ENCODE data around the gene ZNF467. TPM values are rescaled to one million over a fixed set of nuclear protein-coding genes. Genes with fewer than 3 reads are reported as not detected.

The ZNF467 gene
- total RNA-seq, 1 donor from 2014 or later: 2.5 TPM

DNA sequence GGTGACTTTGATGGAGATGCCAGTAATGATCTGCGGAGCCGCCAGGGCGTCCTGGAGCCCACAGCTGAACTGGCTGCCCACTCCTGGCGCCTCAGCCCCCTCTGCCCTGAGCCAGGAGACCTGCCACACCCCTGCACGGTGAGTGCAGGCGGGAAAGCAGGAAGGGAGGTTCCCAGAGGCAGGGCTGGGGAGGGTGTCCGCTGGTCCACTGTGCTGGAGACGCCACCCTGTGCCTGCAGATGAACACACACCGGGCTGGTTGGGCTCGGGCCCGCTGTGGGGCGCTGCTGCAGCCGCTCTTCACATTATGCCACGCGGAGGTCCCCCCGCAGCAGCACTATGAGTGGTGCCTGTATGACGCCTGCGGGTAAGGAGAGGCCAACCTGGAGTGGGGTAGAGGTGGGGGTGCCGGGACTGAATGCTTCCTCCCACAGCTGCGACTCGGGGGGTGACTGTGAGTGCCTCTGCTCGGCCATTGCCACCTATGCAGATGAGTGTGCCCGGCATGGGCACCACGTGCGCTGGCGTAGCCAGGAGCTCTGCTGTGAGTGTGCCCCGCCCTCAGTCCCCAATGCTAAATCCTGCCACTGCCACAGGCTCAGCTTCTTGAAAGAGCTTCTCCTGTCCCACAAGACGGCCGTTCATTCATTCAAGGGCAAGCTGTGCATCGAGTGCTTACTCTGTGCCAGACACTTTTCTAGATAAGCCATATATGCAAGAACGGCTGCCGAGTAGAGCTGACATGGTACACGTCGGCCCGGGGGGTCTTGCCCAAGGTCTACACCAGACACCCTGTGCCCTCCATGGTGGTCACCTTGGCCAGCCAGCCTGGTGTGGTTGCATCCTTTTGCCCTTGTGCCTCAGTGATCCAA lies 14.3 kb upstream of the ZNF467 start:
- no peak for DNase-seq (ENCODE audit: low read depth)

DNA sequence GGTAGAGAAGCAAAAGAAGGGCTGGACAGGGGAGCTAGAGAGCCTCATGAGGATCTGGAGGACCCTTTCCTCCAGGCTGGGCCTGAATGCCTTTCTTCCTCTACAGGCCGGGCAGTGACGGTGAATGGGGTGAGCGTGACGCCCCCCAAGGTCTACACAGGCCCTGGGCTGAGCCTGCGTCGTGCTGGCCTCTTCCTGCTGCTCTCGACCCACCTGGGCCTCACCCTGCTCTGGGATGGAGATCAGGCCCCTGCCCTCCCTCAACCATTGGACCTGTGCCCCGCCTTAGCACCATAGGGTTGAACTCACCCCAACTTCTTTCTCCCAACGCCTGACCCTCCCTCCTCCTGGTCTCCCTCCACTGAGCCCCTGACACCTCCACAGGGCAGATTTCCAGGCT lies 12.6 kb upstream of the ZNF467 start:
- no peak for DNase-seq (ENCODE audit: low read depth)

DNA sequence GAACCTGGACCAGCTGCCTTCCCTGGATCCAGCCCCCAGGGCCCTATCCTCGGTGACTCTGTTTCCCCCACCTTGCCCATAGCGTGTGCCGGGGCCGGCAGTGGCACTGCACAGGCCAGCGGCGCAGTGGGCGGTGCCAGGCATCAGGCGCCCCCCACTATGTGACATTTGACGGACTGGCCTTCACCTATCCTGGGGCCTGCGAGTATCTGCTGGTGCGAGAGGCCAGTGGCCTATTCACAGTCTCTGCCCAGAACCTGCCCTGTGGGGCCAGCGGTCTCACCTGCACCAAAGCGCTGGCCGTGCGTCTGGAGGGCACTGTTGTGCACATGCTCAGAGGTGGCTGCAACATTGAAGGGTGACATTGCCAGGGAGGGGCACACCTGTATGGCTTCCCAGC lies 12.0 kb upstream of the ZNF467 start:
- no peak for DNase-seq (ENCODE audit: low read depth)

DNA sequence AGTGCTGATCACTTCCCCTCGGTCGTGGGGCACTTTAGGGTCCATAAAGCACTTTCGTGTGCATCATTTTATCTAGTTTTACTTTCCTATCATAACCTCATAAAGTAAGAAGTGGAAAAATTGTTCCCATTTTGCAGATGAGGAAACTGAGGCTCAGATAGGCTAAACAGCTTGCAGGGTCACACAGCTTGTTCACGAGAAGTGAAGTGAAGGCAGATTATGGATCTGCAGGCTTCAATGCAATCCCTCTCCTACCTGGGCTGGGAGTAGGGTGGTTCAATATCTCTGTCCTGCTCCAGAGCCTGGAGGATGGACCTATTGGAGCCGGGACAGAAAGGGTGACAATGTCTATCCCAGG lies 10.8 kb upstream of the ZNF467 start:
- DNase-seq (ENCODE audit: low read depth): no peak

DNA sequence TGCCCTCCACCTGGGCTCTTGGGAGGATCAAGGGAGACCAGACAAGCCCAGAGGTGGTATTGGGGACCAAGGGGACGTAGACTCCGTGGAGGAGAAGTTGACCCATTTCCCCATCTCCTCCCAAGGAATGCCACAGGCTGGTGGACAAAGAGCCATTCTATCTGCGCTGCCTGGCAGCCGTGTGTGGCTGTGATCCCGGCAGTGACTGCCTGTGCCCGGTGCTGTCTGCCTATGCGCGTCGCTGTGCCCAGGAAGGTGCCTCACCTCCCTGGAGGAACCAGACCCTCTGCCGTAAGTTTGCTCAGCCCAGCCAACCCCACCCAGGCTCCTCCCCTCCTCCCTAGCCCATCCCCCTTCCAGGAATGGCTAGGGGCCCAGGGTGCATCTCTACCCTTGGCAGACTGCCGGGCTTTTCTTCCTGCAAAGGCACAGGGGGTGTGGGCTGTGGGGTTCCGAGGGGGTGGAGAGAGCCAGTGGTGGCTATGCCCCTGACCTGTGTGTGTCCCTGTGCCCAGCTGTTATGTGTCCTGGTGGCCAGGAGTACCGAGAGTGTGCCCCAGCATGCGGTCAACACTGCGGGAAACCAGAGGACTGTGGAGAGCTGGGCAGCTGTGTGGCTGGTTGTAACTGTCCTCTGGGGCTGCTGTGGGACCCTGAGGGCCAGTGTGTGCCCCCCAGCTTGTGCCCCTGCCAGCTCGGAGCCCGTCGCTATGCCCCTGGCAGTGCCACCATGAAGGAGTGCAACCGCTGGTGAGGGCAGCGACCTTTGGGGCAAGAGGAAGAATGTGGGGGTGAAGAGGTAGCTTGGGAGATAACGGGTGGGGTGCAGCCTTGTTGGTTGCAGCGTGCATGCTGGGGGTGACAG lies 10.2 kb upstream of the ZNF467 start:
- DNase-seq (ENCODE audit: low read depth): peak; percentile 41

DNA sequence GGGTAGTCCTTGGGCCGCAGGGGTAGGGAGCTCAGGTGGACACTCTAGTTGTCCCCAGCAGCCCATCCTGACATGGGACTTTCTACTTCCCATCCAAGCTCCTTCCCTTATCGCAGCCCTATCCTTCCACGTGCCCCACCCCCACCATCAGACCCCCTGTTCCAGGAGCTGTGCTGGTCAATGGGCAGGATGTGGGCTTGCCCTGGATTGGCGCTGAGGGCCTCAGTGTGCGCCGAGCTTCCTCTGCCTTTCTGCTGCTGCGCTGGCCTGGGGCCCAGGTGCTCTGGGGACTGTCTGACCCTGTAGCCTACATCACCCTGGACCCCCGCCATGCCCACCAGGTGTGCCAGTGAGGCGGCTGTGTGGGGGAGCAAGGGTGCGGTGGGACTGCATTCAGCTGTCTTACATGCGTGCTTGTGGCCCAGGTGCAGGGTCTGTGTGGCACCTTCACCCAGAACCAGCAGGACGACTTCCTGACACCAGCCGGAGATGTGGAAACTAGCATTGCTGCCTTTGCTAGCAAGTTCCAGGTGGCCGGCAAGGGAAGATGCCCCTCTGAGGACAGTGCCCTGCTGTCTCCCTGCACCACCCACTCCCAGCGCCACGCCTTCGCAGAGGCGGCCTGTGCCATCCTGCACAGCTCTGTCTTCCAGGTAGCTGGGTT lies 9.4 kb upstream of the ZNF467 start:
- DNase-seq (ENCODE audit: low read depth): no peak

DNA sequence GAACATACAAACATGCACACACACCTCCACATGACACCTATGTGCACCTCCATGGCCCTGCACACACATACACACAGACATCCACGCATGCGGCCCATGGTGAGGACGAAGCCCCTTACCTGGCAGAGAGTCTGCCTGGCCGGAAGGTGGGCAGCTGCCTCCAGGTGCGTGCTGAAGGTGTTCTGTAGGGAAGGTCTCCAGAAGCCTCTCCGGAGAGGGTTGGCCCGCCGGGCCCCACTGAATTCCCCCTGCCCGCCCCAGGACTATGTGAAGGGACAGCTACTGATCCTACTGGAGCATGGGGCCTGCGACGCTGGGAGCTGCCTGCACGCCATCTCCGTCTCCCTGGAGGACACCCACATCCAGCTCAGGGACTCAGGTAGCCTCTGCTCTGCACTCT lies 8.5 kb upstream of the ZNF467 start:
- DNase-seq (ENCODE audit: low read depth): no peak

DNA sequence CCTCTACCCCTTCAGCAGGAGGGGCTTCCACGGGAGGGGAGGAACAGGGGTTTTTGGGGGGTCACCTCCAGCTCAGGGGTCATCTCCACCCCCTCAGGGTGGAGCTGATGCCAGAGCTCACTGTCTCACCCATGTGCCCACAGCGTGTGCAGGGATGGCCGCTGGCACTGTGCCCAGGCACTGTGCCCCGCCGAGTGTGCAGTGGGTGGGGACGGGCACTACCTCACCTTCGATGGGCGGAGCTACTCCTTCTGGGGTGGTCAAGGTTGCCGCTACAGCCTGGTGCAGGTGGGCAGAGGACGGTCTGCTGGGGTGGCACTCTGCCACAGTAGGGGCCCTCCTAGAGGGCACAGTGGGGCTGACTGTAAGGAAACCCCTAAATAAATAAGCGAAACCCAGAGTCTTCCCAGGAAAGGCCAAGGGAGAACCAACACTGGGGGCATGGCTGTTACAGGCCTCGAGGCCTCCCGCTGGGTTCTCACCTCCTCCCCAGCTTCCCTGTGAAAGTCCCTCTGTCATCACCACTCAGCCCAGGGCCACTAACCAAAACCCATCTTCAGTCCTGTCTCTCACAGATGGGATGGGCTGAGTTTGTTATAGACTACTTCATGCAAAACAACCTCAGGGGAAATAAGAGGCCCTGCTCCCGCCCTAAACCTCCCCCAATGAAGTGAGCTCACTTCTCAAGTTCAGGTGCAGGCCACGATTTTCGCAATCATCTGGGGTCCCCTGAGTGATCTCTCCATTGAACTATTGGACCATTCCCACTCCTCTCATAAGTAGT lies 7.4 kb upstream of the ZNF467 start:
- no peak for DNase-seq (ENCODE audit: low read depth)

DNA sequence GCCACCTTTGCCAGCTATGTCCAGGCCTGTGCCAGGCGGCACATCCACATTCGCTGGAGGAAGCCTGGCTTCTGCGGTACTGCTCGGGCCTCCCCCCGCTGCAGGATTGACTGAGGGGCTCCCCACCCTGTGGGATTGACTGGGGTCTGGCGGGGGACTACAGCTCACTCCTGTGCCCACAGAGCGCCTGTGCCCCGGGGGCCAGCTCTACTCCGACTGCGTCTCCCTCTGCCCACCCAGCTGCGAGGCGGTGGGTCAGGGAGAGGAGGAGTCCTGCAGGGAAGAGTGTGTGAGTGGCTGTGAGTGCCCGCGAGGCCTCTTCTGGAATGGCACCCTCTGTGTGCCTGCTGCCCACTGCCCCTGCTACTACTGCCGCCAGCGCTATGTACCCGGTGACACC lies 6.7 kb upstream of the ZNF467 start:
- no peak for DNase-seq (ENCODE audit: low read depth)

DNA sequence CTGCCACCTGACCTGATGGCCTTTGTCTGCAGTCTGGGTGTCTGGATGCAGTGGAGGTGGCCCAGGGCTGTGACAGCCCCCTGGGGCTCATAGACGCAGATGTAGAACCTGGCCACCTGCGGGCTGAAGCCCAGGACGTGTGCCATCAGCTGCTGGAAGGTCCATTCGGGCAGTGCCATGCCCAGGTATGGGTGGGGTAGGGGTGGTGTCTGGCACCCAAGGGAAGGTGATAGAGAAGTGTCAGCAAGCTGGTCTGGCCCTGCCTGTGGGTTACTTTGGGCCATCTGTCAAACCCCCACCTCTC lies 6.1 kb upstream of the ZNF467 start:
- no peak for DNase-seq (ENCODE audit: low read depth)

DNA sequence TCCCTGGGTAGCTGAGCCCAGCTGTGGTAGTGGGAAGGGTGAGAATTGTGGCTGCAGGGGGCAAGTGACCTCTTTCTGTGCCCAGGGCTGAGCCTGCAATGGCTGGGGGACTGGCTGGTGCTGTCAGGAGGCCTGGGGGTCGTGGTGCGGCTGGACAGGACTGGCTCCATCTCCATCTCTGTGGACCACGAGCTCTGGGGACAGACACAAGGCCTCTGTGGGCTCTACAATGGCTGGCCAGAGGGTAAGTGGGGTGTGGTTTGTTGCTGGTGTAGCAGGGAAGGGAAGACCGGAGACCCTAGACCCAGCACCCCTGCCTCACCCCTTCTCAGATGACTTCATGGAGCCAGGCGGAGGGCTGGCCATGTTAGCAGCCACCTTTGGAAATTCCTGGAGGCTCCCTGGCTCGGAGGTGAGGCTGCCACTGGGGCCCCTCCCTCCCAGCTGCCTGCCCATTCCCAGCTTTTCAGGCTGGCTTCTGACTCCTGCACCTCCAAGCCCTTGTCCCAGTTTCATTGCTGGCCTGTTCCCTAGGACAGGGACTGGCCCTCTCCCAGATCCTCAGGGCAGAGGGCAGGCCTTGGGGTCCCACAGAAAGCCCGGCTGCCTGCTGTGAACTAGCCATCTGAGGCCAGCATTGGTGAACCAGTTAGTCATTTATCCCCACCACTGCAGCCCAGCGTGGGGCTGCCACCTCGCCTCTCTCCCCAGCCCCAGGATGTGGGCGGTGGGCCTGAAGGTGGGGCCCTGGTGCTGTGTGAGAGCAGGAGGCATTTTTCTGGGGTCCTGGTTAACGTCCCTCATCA lies 5.5 kb upstream of the ZNF467 start:
- no peak for DNase-seq (ENCODE audit: low read depth)

DNA sequence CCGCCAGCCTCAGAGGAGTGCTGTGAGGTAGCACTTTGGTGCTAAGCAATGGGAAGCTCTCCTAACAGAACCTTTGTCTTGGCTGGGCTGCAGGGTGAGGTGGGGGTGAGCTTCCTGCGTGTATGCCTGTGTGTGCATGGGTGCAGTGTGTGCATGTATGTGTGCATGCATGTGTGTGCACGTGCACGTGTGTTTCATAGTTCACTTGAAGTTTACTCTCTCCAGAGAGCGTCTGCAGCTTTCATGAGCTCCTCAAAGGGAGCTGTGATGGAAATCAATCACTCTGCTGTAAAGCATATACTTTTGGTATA lies 4.9 kb upstream of the ZNF467 start:
- no peak for DNase-seq (ENCODE audit: low read depth)

DNA sequence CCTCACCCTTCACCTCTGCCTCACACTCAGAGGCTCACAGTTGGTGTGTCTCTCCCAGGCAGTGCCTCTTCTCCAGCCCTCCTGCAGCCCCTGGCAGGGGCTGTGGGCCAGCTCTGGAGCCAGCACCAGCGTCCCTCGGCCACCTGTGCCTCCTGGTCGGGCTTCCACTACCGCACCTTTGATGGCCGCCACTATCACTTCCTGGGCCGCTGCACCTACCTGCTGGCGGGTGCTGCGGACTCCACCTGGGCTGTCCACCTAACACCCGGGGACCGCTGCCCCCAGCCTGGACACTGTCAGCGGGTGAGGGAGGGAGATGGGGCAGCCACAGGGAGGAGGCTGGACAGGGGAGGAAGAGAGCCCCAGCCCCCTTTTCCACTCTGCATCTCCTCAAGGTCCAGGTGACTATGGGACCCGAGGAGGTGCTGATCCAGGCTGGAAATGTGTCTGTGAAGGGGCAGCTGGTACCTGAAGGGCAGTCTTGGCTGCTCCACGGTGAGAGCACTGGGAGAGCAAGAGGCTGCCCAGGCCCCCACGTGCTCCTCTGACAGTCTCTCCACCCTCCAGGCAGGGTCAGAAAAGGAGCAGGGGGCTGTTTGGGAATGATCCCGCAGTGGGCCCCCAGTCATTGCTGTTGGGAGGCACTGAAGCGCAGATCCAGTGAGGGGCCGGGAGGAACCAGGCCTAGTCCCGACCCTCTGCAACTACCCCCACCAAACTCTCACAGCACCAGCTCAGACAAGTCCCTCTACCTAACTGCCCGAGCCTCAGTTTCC lies 4.4 kb upstream of the ZNF467 start:
- DNase-seq (ENCODE audit: low read depth): no peak

DNA sequence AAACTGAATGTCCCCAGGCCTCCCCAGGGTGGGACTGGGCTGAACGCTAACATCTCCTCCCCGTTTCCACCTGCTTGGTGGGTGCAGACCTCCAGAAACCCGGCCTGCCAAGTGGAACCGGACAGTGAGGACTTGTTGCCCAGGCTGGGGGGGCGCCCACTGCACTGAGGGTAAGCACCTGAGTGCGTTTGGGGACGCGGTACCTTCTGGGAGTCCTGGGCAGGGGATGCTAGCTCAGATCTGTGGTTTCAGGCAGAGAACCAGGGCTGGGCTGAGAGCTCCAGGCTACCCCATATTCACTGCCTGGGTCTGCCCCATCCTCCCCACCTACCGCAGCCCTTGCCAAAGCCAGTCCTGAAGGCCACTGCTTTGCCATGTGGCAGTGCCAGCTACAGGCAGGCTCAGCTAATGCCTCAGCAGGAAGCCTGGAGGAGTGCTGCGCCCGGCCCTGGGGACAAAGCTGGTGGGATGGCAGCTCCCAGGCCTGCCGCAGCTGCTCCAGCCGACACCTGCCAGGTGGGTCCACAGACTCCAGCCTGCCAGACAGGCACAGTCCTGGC lies 3.5 kb upstream of the ZNF467 start:
- no peak for DNase-seq (ENCODE audit: low read depth)

DNA sequence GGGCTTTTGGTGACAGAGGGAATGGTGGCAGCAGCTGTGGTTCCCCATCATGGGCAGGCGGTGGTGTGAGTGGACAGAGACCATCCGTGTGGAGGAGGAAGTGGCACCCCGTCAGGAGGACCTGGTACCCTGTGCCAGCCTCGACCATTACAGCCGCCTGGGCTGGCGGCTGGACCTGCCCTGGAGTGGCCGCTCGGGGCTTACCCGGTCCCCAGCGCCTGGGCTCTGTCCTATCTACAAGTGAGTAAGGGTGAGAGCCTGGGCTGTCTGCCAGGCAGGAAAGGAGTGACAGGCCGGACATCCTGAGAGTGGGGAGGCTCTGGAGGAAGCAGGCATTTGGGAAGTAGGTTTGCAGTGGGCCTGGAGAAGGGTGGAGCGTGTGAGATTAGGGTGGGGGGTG lies 2.9 kb upstream of the ZNF467 start:
- DNase-seq (ENCODE audit: low read depth): peak; percentile 41

DNA sequence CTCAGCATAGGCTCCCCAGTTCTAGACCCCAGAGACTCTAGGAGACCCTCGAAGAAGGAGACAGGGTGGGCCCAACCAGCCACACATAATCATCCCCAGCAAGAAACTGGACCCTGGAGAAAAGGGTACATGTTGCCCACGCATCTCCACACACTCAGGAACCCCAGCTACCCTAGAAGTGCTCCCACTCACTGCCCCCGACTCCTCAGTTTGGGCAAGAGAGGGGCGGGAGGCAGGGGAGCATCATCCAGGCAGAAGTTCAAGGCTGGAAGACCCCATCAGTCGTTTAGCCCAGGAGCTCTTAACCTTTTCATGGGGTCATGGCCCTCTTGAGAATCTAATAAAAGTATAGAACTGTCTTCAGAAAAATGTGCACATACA lies 1.8 kb upstream of the ZNF467 start:
- DNase-seq (ENCODE audit: low read depth): no peak

DNA sequence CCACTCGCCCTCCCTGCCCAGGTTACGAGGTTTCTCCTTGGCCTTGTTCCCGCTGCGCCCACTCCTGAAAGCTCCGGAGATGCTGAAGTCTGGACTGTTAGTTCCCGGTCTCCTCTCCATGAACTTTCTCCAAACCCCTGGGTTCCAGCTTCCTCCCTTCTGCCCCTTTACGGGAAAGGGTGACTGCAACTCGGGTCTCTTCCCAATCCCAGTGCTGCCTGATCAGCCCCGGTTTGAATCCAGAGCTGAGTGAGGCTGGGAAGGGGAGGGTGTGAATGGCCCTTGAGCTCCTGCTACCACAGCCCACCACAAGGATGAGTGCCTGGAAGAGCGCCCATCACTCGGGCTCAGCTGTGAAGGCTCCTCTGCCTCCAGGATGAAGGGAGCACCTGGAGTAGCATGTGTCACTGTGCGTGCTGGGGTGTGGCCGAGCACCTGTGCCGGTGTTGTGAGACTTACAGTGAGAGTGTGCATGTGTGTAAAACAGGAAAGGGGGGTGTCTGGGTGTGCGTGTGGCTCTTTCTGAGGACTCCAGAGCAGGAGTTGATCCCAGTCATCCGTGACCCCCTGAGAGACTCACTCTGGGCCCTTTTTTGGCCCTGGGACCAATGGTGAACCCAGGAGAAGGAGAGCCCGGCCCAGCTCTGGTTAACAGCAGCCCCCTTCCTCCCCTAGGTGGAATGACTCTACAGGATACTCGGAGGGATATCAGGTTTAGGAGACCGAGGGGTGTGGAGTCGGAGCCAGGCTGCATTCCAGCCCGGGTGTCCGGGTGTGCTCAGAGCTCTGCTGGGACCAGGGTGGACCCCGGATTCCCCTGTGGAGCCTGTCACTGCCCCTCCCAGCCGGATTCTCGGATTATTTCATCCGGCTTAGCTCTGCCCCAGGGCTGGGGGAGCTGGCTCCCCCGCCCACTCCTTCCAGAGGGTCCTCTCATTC lies 1.1 kb upstream of the ZNF467 start:
- peak; percentile 69 for DNase-seq (ENCODE audit: low read depth)

DNA sequence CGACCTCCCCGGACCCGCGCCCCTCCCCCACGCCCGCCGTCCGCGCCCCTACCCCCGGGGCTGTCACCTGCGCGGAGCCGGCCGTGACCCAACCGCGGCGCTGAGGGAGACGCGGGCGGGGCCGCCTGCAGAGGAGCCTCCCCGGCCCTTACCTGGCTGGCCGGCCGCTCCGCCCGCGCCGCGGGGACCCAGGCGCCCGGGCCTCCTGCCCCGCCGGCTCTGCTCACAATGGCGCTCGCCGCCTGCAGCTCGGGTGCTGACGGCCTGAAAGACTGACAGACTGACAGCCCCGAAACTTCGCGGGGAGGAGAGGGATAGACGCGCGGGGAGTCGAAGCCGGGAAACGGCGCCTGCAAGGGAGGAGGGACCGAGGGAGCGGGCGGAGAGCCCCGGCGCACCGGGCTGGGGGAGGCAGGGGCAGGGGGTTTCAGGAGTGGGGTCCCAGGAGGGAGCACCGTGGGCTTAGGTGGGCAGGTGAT lies 393 bp downstream of the ZNF467 start:
- DNase-seq (ENCODE audit: low read depth): no peak

All from myocyte (in vitro differentiated cells).